HS-5 (cell line): ENCODE results near the gene IGIP.

Experiments
- DNase-seq: peaks from one replicate; pipeline ENCODE4 v3.0.0-alpha.2; 2012; ENCODE audit warnings: low read depth

IGIP gene

DNA sequence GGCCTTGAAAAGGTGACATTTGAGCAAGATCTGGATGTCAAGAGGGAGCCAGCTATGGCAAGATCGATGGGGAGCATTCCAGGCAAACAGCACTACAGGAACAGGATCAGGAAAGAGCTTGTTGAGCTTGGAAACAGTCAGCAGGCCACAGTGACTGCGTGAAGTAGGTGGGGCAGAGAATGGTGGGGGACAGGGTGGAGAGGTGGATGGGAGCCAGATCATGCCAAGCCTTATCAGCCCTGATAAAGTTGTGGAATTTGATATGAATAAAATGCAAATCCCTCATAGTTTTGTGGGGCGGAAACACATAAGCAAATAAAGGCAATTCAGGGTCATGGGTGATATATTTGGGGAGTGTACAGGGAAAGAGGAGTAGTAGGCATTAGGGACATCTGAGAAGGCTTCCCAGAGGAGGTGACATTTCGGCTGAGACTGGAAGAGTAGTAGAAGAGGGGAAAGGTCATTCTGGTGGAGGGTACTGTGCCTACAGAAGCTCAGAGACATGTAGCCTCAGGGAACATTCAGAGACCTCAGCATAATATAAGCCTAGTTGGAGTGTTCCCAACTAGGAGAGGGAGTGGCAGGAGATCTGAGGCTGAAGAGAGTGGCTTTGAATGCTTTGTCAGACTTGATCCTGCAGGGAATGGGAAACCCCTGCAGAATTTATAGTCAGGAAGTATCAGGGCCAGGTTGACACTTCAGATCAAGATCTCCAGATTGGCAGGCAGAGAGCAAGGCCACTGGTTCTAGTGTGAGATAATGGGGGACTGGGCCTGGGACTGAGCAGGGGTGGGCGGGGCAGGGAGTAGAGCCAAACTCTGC, 39.6 kb downstream of the IGIP start:
- no peak for DNase-seq

DNA sequence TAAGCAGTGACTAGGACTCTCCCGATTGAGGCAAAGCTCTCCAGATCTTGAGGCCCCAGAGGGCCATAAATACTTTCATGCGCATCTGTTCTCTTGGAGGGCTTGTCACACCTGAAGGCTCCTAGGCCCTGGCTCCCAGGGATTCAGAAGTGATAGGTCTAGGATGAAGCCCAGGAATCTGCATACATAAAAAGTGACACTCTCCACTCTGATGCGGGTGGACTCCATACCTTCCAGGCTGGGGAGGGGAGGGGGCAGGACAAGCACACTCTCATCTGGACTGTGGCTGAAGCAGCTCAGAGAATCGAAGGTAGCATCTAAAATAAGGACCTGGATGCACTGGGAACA, 40.2 kb downstream of the IGIP start:
- no peak for DNase-seq

DNA sequence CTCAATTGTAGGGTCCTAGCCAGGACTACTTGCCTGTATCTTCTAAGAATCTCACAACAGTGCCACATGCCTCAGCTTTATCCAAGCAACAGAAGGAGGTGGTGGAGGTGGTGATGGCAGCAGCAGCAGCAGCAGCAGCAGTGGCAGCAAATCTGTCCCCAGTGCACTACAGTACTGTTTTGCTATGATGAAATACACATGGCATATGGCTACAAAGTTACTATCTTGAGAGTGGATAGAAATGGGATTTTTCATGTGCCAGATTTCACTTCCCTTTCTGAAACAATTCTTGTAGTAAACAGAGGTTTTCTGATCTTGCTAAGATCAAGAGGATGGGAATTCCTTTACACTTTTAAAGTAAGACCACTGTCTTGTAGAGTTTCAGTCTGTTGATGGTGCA, 41.2 kb downstream of the IGIP start:
- no peak for DNase-seq

DNA sequence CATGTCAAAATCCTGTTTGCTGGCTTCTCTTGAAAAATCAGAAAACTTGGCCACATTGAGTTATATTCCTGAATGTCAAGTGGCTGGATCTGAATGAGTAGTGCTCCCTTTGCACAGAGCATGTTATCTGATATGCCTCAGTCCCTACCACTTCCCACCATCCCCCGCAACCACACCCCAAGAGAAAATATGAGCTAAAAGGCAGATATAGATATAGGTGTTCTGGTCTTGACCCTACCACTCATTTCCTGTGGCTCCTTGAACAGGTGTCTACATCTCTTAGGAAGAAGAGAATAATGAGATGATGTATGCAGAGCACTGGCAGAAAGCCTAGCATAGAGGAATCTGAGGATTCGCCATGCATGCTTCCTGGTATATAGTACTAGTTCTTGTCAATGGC, 42.6 kb downstream of the IGIP start:
- DNase-seq: no peak

DNA sequence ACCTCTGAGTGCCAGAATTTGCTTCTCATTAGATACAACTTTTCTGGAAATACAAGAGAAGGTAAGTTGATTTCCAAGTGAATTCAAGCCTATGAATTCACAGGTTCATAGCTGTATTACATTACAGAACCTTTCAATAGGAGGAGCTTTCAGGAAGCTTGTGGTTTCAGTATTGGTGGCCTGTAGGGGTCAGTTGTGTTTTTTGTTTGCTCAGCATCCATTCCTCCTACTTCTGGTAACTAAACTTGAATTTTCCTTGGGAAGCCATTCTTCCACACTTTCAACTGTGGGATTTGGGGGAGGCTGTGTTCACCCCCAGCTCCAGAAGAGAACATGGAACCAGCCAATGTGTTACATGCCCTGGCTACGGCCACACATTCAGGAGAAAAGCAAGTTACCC, 43.7 kb downstream of the IGIP start:
- DNase-seq: no peak

DNA sequence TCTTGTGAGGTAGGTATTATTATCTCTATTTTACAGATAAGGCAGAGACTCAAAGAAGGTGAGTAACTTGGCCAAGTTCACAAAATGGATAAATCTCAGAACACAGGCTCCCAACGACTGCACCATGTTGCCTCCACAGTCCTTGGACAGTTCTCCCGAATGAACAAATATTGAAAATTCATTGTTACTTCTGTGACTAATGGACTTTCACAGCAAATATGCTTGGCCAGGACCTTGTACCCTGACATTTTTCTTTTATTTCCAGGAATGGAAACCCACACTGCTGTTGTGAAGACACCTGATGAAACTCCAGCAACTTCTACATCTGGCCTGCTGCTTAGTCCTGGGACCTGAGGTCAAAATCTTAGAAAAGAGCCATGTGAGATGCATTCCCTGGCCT, 46.7 kb downstream of the IGIP start:
- DNase-seq: no peak

DNA sequence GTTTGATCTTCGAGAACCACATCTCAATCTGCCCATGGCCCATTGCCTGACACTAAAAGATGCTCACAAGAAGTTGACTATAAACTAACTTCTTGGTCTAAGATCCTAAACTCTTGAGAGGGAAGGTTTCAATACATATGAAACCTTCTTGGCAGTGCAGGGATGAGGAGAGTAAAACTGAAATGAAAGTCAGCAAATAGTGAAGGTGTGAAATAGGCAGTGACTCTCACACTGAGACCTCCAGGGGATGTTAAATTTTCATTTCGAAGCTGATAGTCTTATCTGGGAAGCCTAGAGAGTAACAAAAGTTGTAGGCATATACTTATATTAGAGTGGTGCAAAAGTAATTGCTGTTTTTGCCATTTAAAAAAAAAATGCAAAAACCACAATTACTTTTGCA, 48.3 kb downstream of the IGIP start:
- no peak for DNase-seq

DNA sequence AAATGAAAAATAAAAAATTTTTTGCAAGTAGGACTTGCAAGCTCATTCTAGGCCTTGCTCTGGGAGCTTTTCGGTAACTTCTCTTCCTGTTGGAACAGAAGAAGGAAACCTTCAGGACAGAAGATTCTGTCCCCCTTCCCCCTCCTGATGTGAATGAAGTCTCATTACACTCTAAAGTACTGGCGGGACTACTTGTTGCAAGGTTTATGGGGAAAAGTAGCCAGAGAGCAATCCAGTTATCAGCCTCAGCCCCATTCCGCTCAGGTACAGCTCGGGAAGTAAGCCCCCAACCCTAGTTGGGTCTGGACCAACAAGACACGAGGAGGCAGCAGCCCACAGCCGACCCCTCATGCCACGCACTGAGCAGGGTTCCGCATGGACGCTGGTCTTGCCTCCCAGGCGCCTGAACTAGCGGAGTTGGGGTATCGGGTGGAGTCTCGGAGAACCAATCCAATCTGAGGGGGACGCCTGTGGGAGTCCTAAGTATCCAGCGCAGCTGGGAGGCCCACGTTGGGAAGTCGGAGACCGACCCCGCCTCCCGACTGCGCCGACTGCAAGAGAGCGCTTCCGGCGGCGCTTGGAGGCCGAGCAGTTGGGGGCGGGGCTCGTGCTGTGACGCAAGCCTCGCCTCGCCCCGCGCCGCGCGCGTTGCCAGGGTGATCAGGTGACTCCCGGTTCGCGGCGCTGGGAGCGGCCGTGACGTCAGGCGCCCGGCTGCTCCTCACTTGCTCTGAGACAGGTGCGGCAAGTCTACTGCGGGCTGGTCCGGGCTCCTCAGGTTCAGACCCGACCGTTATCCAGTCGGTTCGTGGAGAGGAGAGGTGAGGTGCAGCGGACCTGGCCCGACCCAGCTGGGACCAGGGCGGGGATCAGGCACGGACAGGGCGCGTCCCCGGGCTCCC, 49.0 kb downstream of the IGIP start, which contains the start of gene CYSTM1:
CYSTM1 (plus strand) TSS at position 724 of the 902 bp plus-strand sequence. CDS start 19,278 bp downstream, outside the sequence.
- DNase-seq: no peak

DNA sequence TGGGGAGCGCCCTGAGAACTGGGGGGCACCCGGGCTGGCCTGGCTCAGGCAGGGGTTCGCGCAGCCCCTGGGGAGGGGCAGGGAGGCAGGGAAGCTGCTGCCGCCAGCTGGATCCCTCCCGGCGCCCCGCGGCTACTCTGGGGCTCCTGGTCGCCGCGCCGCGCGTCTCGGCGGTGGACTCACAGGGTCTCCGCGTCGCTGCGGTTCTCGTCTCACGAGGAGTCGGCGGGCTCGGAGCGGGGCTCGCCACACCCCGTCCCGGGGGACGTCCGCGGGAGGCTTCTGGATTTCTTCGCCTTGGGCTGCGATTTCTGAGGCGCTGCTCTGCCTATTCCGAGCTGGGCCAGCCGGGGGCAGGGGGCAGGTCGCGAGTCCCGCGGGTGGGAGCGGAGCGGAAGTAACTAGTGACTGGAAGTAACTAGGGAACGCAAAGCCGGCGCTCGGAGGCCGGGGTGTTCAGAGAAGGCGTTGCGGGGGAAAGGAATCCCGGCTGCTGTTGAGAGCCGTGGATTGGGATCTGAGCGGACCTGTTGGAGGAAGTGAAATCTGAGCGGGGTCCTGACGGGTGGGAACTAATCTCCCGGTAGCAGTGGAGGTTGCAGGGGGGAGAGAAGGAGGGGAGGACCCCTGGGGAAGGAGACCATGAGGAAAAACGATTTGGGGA, 49.8 kb downstream of the IGIP start:
- DNase-seq: no peak

DNA sequence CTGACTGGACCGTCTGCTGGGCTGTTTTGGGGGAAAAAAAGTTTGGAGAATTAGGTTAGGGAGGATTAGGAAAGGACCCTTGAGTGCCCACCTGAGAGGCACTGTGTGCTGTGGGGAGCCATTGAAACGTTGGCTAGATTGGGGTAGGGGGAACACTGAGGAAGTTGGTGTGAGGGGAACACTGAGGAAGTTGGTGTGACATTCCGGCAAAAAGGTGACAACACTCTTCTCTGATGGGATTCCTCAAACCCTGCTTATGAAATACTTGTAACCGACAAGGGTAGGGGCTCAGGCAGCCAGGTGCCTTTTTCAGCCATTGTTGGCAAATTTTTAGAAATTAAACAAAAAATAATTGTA, 50.3 kb downstream of the IGIP start:
- no peak for DNase-seq

DNA sequence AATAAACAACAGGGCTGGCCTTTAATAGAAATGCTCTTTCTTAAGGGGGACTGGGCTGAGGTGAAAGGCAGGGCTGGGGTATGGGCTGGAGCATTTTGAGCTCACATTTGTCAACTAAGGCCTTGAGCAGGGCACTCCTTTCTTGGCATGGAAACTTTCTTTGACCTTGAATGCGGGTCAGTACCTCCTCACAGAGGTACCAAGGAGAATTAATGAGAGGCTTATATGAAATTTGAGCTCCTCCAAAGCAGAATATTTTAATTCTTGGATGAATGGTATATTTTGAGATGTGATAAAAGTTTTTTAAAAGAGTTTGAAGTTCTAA, 52.3 kb downstream of the IGIP start:
- no peak for DNase-seq

DNA sequence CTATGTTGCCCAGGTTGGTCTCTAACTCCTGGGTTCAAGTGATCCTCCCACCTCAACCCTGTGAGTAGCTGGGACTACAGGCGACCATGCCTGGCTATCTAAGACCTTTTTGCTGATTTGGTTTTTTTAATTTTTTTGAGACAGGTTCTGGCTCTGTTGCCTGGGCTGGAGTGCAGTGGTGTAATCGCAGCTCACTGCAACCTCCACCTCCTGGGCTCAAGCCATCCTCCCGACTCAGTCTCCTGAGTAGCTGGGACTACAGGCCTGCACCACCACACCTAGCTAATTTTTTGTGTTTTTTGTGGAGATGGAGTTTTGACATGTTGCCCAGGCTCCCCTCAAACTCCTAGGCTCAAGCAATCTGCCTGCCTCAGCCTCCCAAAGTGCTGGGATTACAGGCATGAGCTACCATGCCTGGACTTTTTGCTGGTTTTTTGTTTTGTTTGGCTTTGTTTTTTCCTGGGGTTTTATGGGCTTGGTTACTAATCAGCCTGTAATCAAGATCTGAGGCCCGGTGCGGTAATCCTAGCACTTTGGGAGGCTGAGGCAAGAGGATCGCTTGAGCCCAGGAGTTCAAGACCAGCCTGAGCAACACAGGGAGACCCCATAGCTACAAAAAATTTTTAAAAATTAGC, 52.9 kb downstream of the IGIP start:
- no peak for DNase-seq
